Measurements from ENCODE around the gene ENTR1.

GRCh38 chr9:136422876-136423275 is 12.5 kb upstream of the ENTR1 start:
- no peak for TF ChIP-seq CTCF (IDR thresholded peaks at IDR 0.05)
- TF ChIP-seq POLR2AphosphoS5 (IDR thresholded peaks at IDR 0.05) = no peak
- TF ChIP-seq POLR2A (IDR thresholded peaks at IDR 0.05) = no peak
- TF ChIP-seq EP300 (IDR thresholded peaks at IDR 0.05) = no peak
